ENCODE results near the gene FRZB.

GRCh38 chr2:182866095-182866460 is 359 bp downstream of the FRZB start:
- TF ChIP-seq CTCF (IDR thresholded peaks at IDR 0.05) (no peak), ZFX (IDR thresholded peaks at IDR 0.05; ENCODE audit: borderline replicate concordance) (no peak)

Data from 22Rv1 (cell line).